Skin of body (tissue), 2 donors: ENCODE measurements around the gene KLHDC4. TPM values are rescaled to one million over a fixed set of nuclear protein-coding genes. Genes with fewer than 3 reads are reported as not detected.
"Not testable (repeated sequence)": the region's sequence is repeated elsewhere in the genome, so short reads cannot be mapped to it uniquely, and the experiment has no call there.

Experiments
- DNase-seq: peaks from one replicate; lab custom pipeline; 2025; lab: John Stamatoyannopoulos, UW
- total RNA-seq: library from RNA; depleted of rRNA; stranded (reverse); fragments of >200 nt; gene quantifications from one replicate; pipeline ENCODE4 v1.2.3, GENCODE V29; 2014

The KLHDC4 gene
- total RNA-seq, result 18.7 TPM

DNA sequence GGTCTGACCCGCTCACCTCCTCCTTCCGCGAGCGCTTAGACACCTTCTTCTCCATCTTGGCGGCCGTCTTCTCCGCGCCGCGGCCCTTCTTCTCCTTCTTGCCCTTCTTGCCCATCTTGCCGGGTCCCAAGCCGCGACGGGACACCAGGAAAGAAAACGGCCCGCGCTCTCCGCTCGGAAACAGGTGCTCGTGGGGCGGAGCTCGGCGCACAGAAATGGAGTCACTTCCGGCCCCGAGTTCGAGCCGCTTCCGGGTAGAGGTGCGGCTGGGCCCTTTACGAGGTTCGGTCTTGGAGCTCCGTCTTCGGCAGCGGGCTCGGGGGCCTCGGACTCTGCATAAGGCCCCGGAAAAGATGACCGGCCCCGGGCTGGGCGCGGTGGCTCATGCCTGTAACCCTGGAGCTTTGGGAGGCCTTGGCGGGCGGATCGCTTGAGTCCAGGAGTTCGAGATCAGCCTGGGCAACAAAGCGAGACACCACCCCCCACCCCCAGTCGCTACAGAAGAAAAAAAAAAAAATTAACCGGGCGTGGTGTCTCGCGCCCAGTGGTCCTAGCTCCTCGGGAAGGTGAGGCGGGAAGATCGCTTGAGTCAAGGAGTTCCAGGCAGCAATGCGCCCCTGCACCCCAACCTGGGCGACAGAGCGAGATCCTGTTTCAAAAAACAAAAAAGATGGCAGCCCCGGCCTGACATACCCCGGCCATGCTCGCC lies at the start of gene KLHDC4:
KLHDC4 (minus strand) TSS at position 211 of the 709 bp plus-strand sequence; CDS start at position 115, 96 bp downstream.
- DNase-seq, result peak; percentile 62

DNA sequence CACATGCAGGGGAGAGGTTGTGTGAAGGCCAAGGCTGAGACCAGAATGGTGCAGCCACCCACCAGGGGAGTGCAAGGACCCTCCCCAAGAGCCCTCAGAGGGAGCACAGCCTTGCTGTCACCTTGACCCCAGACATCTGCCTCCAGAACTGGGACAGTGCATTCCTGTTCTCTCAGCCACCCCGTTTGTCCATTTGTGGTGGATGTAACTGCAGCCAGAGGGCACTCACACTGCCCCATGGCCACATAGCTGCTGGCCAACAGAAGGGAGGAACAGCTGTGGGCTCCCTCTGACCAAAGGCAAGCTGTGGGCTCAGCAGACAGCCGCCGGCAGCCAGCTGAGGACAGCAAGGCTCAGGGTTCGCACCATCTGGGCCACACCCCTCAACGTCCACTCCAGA lies 49.8 kb upstream of the KLHDC4 start:
- DNase-seq, result no peak

GRCh38 chr16:87812200-87812656 lies 46.4 kb upstream of the KLHDC4 start:
- DNase-seq, result no peak

GRCh38 chr16:87811454-87811853 lies 45.7 kb upstream of the KLHDC4 start:
- not testable (repeated sequence) for DNase-seq

GRCh38 chr16:87809150-87809902 lies 43.5 kb upstream of the KLHDC4 start:
- no peak for DNase-seq

GRCh38 chr16:87808108-87808507 lies 42.3 kb upstream of the KLHDC4 start:
- no peak for DNase-seq

GRCh38 chr16:87806641-87807546 lies 41.1 kb upstream of the KLHDC4 start:
- peak; percentile 23 for DNase-seq

GRCh38 chr16:87806261-87806640 lies 40.5 kb upstream of the KLHDC4 start:
- DNase-seq, result no peak

DNA sequence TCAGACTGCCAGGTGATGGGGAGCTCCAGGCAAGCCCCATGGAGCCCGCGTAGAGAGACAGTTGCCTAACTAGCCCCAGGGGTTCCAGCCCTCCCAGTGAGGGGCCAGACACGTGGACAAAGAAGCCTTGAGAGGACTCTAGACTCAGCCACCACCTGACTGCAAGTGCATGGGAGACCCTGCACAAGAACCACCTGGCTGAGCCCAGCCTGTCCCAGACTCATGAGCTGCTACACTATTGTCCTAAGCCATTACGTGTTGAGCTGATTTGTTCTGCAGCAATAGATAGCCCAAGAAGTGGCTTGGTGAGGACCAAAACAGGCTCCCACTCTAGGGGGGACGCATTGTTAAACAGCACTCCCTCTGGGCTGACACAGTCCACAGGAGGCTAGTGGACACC lies 37.6 kb upstream of the KLHDC4 start:
- DNase-seq, result no peak

- DNase-seq, result no peak
These were observed 36.9 kb upstream of the KLHDC4 start for GRCh38 chr16:87802670-87803069.

- DNase-seq, result no peak
These were observed 36.0 kb upstream of the KLHDC4 start for GRCh38 chr16:87801679-87802259.

DNA sequence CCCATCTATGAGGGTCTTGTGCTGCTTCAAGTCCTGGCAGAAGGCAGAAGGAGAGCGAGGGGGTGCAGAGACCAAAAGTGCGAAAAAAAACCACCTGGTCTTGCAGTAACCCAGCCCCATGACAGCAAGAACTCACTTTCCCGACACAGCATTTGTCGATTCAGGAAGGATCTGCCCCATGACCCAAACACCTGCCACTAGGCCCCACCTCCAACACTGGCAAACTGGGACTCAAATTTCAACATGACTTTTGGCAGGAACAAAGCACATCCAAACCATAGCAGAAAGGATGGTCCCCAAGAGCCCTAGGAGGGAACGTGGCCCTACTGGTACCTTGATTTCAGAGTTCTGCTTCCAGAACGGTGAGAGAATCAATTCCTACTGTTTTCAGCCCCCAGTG lies 34.7 kb upstream of the KLHDC4 start:
- DNase-seq, result no peak

DNA sequence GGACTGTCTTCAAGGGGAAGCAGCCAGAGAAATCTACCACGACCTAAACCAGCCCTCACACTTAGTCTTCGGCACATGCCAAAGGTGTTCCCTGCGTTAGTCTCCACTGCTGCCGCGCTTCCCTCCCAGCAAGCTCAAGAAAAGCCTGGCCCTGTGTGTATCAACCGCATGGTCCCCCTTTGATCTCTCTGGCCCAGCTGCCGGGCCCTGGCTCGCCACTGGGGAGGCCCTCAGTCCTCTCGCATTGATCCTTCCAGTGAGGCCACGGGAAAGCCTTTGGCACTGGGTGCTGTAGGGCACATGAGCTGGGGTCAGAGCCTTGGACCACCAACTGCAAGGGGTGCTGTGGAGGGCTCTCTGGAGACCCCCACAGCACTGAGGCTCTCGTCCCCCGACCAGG lies 29.6 kb upstream of the KLHDC4 start:
- DNase-seq, result no peak

DNA sequence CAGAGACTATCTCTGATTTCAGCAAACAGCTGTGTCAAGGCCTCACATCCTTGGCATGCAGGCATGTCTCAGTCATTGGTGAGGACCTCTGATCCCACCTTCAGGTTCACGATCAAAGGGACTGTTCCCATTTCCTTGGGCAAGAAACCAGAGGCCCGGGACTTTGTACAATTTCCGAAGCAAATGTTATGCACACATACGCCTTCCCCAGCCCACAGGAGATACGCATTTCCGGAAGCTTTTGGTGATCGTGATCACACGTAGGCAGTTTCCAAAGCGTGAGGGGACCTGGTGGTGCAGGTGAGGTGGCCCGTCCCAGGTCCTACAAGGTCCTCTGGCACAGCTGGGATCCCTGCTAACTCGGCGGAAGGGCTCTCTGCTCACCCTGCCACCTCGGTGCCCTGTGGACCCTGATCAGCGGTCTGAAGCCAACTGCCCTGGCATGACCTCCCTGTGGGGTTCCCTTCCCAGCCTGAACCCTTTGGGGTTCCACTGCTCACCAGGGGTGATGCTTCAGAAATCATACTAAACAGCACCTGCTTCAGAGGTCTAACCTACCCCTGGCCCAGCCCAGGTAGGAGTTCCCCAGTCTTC lies 28.8 kb upstream of the KLHDC4 start:
- DNase-seq, result no peak

GRCh38 chr16:87792205-87792565 lies 26.4 kb upstream of the KLHDC4 start:
- no peak for DNase-seq

DNA sequence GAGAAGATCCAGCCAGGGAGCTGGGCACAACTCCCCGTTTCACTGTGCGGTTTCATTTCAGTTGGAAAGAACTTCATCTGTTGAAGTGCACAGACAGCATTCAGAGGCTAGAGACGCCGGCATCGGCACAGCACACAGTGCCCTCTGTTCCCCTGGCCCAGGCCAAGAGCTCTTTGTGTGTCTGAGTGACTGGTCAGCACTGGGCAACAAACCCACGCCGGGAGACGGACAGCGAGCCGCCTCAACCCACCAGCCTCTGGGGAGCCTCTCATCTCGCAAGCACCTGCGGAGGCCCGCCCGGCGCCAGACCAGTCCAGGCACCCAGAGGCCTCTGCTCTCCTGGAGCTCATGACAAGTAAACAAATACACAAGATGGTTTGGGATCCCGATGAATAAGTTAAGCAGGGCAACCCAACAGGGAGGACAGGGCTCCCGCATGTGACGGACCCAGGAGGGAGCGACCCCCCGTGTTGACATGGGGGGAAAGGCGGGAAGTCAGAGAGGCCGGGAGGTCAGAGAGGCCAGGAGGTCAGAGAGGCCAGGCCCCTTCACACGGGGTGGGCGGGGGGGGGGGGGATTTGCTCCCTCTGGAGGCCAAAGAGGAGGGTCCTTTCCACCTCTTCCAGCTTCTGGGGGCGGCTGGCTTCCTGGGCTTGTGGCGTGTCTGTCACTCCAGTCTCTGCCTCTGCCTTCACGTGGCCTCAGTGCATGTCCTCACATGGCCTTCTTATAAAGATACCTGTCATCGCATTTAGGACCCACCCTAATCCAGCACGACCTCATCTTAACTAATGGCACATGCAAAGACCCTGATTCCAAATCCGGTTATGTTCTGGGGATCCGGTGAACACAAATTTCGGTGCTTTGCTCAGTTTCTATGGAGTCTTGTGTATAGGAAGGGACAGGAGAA lies 25.8 kb upstream of the KLHDC4 start:
- no peak for DNase-seq

GRCh38 chr16:87790292-87791100 lies 24.7 kb upstream of the KLHDC4 start:
- DNase-seq, result no peak

DNA sequence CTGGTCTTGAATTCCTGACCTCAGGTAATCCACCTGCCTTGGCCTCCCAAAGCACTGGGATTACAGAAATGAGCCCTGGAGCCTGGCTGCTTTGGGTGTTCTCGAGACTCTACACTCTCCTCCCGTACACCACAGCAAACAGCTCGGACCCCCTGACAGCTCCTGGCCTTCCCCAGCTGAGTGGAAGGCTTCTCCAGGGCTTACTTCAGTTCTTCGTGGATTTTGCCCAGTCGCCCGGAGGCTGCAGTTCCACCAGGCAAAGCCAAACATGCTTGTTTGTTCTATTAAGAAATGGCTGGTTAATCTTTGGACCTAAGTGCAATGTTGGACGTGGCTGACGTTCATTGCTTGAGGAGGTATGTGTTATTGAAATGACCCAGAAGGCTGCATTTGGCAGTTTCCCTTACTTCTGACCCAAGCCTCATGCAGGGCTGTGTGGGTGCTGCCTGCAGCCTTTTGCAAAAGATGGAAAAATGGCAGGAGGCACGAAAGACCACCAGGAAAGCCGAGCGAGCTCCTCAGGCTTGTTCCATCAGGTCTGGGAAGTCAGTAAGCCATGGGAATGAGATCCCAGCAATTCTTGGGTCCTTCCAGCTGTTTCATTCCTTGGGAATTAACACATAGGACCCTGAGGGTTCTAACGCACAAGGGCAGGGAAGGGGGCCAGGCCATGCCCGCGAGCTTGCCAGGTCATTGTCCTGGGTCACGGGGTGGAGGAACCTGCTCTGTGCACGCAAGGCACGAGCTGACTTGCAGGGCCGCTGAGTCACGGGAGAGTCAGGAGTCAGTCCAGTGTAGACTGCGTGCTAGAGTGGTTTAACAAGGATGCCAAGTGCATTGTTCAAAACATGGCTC lies 23.9 kb upstream of the KLHDC4 start:
- DNase-seq, result no peak
